HG03565 (cell line): ENCODE measurements around the gene TPO.

ENCODE experiments used
- ATAC-seq: cut with Tn5 transposase; IDR thresholded peaks from one replicate; pipeline ENCODE4 v1.9.1; 2021; ENCODE audit warnings: mild to moderate bottlenecking, moderate library complexity; ENCODE audit not compliant: unreplicated experiment

Gene TPO

GRCh38 chr2:1518867-1519530 is 105.7 kb downstream of the TPO start:
- ATAC-seq = no peak

- ATAC-seq = no peak
Observed at GRCh38 chr2:1521191-1521877, 108.1 kb downstream of the TPO start.

GRCh38 chr2:1521878-1522830 is 108.9 kb downstream of the TPO start:
- ATAC-seq = no peak

GRCh38 chr2:1527153-1527992 is 114.1 kb downstream of the TPO start:
- no peak for ATAC-seq

- no peak for ATAC-seq
Observed at GRCh38 chr2:1528273-1529064, 115.2 kb downstream of the TPO start.

- no peak for ATAC-seq
Observed at GRCh38 chr2:1538663-1539062, 125.4 kb downstream of the TPO start.

- ATAC-seq = no peak
Observed at GRCh38 chr2:1539441-1539840, 126.2 kb downstream of the TPO start.

- no peak for ATAC-seq
Observed at GRCh38 chr2:1539973-1540372, 126.7 kb downstream of the TPO start.

GRCh38 chr2:1540481-1540880 is 127.2 kb downstream of the TPO start:
- no peak for ATAC-seq

GRCh38 chr2:1541040-1541439 is 127.8 kb downstream of the TPO start:
- no peak for ATAC-seq

GRCh38 chr2:1541819-1542475 is 128.7 kb downstream of the TPO start:
- no peak for ATAC-seq

GRCh38 chr2:1542971-1543370 is 129.7 kb downstream of the TPO start:
- ATAC-seq = no peak

GRCh38 chr2:1543776-1544477 is 130.7 kb downstream of the TPO start:
- ATAC-seq = no peak

GRCh38 chr2:1544478-1545069 is 131.3 kb downstream of the TPO start:
- no peak for ATAC-seq

GRCh38 chr2:1546023-1546591 is 132.8 kb downstream of the TPO start:
- ATAC-seq = no peak

GRCh38 chr2:1546901-1547300 is 133.6 kb downstream of the TPO start:
- ATAC-seq = no peak

GRCh38 chr2:1548910-1549673 is 135.8 kb downstream of the TPO start:
- ATAC-seq = no peak
